ENCODE measurements around the gene PREX1. TPM values are rescaled to one million over a fixed set of nuclear protein-coding genes. Genes with fewer than 3 reads are reported as not detected.

PREX1 gene
- total RNA-seq, 1 donor from 2014 or later, result 17.7 TPM

DNA sequence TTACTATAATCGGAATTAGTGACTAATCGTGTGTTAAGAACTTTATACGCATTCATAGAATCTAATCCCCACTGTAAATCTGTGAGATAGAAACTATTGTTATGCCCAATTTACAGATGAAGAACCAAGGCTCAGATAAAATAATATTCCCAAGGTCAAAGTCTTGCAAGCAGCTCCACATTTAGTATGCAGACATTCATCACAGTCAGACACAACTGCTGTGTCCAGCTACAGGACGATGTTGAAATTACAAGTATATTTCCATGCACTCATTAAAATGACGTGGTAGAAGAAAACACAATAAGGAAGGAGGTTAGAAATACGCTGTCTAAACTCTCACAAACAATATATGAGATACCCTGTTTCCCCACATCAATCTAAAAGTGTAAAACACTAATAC is 82.5 kb downstream of the PREX1 start:
- TF ChIP-seq POLR2A (IDR thresholded peaks at IDR 0.05), result no peak
- no peak overlapping the region for H3K4me3 ChIP-seq
- DNase-seq (ENCODE audit: extremely low spot score in 2 of 2), result no peak

DNA sequence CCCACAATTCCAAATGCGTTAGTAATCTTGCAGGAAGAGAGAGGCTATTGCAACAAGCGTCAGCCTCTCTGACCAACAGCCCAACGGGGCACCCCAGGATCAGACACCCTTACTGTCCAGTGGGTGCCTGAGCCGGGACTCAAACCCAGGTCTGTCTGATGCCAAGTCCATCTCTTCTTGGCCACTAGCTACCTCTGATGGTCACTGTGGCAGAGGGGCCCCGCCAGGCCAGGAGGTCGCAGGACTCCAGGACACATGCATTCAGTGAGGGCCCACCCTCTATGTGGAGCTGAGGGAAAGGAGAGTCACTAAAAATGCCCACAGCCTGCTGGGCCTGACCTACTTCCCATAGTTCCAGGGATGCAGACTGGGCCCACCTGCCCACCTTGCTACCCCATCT is 83.3 kb downstream of the PREX1 start:
- TF ChIP-seq POLR2AphosphoS5 (IDR thresholded peaks at IDR 0.05; ENCODE audit: insufficient read depth in 1 of 2, low read depth in 1 of 2) (no peak), POLR2A (IDR thresholded peaks at IDR 0.05) (no peak)
- TF ChIP-seq, protein P1, sequence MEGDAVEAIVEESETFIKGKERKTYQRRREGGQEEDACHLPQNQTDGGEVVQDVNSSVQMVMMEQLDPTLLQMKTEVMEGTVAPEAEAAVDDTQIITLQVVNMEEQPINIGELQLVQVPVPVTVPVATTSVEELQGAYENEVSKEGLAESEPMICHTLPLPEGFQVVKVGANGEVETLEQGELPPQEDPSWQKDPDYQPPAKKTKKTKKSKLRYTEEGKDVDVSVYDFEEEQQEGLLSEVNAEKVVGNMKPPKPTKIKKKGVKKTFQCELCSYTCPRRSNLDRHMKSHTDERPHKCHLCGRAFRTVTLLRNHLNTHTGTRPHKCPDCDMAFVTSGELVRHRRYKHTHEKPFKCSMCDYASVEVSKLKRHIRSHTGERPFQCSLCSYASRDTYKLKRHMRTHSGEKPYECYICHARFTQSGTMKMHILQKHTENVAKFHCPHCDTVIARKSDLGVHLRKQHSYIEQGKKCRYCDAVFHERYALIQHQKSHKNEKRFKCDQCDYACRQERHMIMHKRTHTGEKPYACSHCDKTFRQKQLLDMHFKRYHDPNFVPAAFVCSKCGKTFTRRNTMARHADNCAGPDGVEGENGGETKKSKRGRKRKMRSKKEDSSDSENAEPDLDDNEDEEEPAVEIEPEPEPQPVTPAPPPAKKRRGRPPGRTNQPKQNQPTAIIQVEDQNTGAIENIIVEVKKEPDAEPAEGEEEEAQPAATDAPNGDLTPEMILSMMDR (IDR thresholded peaks at IDR 0.05), result no peak
- intact Hi-C loops (cut with DNase I), result no loop called here
- DNase-seq (ENCODE audit: extremely low spot score in 2 of 2), result no peak

More for the DNA sequence above, 82.5 kb downstream of the PREX1 start:
- intact Hi-C loops (cut with DNase I), result no loop called here
- Histone ChIP-seq H3K9me3 (no peaks in the 10 kb centered on the region), H3K27me3 (no peaks in the 10 kb centered on the region), H3K27ac (no peak overlapping the region), H3K36me3 (no peaks in the 10 kb centered on the region), H3K4me1 (no peaks in the 10 kb centered on the region)

DNA sequence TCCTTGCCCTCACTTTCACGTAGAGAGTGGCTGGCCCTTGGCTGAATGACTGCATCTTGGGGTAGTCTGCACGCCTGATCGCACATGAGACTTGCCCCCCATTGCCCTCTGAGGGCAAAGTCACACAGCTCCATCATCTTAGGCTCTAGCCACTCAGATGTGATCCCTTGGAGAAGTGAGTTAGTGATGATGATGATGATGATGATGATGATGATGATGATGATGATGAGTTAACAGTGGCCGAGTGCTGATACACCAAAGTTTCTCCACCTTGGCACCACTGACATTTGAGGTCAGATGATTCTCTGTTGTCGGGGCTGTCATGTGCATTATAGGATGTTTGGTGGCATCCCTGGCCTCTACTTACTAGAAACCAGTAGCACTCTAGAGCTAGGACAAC is 84.0 kb downstream of the PREX1 start:
- no peaks in the 10 kb centered on the region for H3K4me1 ChIP-seq
- H3K36me3 ChIP-seq, result no peaks in the 10 kb centered on the region
- no peak overlapping the region for H3K4me3 ChIP-seq
- TF ChIP-seq POLR2A (IDR thresholded peaks at IDR 0.05) (no peak), POLR2AphosphoS5 (IDR thresholded peaks at IDR 0.05; ENCODE audit: insufficient read depth in 1 of 2, low read depth in 1 of 2) (no peak)
- TF ChIP-seq, protein P1 (IDR thresholded peaks at IDR 0.05), result no peak
- no peak overlapping the region for H3K27ac ChIP-seq
- intact Hi-C loops (cut with DNase I), result no loop called here
- DNase-seq (ENCODE audit: extremely low spot score in 2 of 2), result no peak
- no peaks in the 10 kb centered on the region for H3K27me3 ChIP-seq
- H3K9me3 ChIP-seq, result no peaks in the 10 kb centered on the region

More for the DNA sequence above, 83.3 kb downstream of the PREX1 start:
- Histone ChIP-seq H3K27ac (no peak overlapping the region), H3K9me3 (no peaks in the 10 kb centered on the region), H3K4me1 (no peaks in the 10 kb centered on the region), H3K27me3 (no peaks in the 10 kb centered on the region), H3K36me3 (no peaks in the 10 kb centered on the region), H3K4me3 (no peak overlapping the region)

DNA sequence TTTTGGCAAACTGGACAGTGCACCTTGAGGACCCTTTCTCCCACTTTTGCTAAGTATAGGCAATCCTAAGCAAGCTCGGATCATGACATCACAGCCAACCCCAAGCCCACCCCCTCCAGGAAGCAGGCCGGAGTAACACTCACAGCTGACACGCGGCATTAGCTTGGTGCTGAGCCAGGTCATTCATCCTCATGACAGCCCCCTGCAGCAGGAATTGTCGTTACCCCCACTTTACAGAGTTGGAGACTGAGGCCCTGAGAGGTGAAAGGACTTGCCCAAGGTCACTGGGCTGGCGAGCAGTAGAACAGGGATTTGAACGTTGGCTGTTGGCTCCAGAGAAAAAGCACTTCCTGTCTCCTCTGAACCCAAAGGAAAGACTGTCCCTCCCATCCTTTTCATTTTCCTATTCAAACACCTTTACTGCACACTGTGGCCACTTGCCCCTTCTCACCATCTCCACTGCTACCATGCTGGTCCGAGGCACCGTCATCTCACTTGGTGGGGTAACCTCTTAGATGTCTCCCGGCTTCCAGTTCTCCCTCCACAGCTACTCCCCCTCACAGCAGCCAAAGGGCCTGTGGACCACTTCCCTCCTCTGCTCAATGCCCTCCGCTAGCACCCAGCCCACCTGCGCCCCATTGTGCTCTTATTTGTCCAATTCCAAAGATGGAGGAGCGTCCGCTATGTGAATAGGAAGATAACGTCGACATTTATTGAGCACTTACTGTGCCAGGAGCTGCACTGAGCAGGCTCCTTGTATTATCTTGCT is 84.7 kb downstream of the PREX1 start:
- TF ChIP-seq, protein P1 (IDR thresholded peaks at IDR 0.05), result no peak
- Histone ChIP-seq H3K36me3 (no peaks in the 10 kb centered on the region), H3K4me3 (no peak overlapping the region), H3K4me1 (peaks cover 4% of the 10 kb centered on the region), H3K27ac (no peak overlapping the region), H3K27me3 (no peaks in the 10 kb centered on the region), H3K9me3 (no peaks in the 10 kb centered on the region)
- intact Hi-C loops (cut with DNase I), result no loop called here
- no peak for DNase-seq (ENCODE audit: extremely low spot score in 2 of 2)

DNA sequence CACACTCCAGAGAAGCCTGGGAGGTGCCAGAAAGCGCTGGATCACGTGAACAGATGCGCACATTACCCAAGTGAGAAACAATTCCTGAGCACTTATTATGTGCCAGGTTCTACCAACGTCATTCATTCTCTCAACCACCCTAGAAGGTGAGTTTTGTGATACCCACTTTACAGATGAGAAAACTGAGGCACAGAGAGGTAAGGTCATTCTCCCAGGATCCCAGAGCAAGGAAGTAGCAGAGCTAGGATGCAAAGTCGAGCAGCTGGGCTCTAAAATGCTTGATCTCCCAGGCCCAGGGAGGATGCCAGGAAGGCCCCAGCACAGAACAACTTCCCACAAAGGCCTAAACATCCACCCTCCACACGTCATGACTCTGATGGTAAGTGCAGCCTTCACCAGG is 85.6 kb downstream of the PREX1 start:
- Histone ChIP-seq H3K27me3 (no peaks in the 10 kb centered on the region), H3K9me3 (no peaks in the 10 kb centered on the region), H3K36me3 (no peaks in the 10 kb centered on the region), H3K4me3 (no peak overlapping the region), H3K4me1 (peaks cover 4% of the 10 kb centered on the region), H3K27ac (no peak overlapping the region)
- intact Hi-C loops (cut with DNase I), result no loop called here
- no peak for TF ChIP-seq POLR2AphosphoS5 (IDR thresholded peaks at IDR 0.05; ENCODE audit: insufficient read depth in 1 of 2, low read depth in 1 of 2)
- no peak for TF ChIP-seq POLR2A (IDR thresholded peaks at IDR 0.05)
- TF ChIP-seq, protein P1 (IDR thresholded peaks at IDR 0.05), result no peak
- no peak for DNase-seq (ENCODE audit: extremely low spot score in 2 of 2)

Data from vagina (tissue), 2 donors.